ENCODE measurements around the gene DUS1L. TPM values are rescaled to one million over a fixed set of nuclear protein-coding genes. Genes with fewer than 3 reads are reported as not detected.

The DUS1L gene
- total RNA-seq, 4 donors from 2014 or later = 73.6 to 207 (median 122) TPM

- no peak overlapping the region for H3K27ac ChIP-seq
- TF ChIP-seq CTCF (IDR thresholded peaks at IDR 0.05) = no peak
- TF ChIP-seq POLR2A (IDR thresholded peaks at IDR 0.05) = no peak
- H3K36me3 ChIP-seq = no peaks in the 10 kb centered on the region
- H3K4me1 ChIP-seq = peaks cover 0 to 32% (median 23%) of the 10 kb centered on the region in 4 donors
- H3K27me3 ChIP-seq = no peaks in the 10 kb centered on the region
- no peak overlapping the region for H3K4me3 ChIP-seq
- no peaks in the 10 kb centered on the region for H3K9me3 ChIP-seq
- no peak for DNase-seq
Observed at GRCh38 chr17:82033359-82034085, 32.1 kb downstream of the DUS1L start.

GRCh38 chr17:82031885-82032627, 33.5 kb downstream of the DUS1L start:
- TF ChIP-seq CTCF (IDR thresholded peaks at IDR 0.05) (no peak), POLR2A (IDR thresholded peaks at IDR 0.05) (no peak)
- peak; percentile 27 to 81 (median 78) for DNase-seq
- Histone ChIP-seq H3K36me3 (no peaks in the 10 kb centered on the region), H3K4me1 (peaks cover 0 to 32% (median 20%) of the 10 kb centered on the region in 4 donors), H3K9me3 (no peaks in the 10 kb centered on the region), H3K27ac (no peak overlapping the region), H3K27me3 (no peaks in the 10 kb centered on the region), H3K4me3 (peak overlapping the region in 3 of 4 donors; percentile 64 to 74 (median 71))

- peak within 1 kb of the TSS; percentile 27 to 65 (median 56) for H3K27ac ChIP-seq
- TF ChIP-seq POLR2A (IDR thresholded peaks at IDR 0.05) (no peak), CTCF (IDR thresholded peaks at IDR 0.05) (no peak)
- peak within 1 kb of the TSS; percentile 34 to 74 (median 68) for H3K4me3 ChIP-seq
- H3K4me1 ChIP-seq = peaks cover 0 to 25% (median 15%) of the 10 kb centered on the region in 4 donors
- H3K27me3 ChIP-seq = no peaks in the 10 kb centered on the region
- no peaks in the 10 kb centered on the region for H3K9me3 ChIP-seq
- DNase-seq = no peak
- no peaks in the 10 kb centered on the region for H3K36me3 ChIP-seq
Observed at GRCh38 chr17:82031303-82031884, 34.2 kb downstream of the DUS1L start, which contains the start of gene RAC3. TSS of gene RAC3 (plus strand) at chr17:82031678. CDS start at chr17:82031762, 84 bp downstream.

- Histone ChIP-seq H3K4me3 (peak overlapping the region; percentile 34 to 74 (median 68)), H3K27me3 (no peaks in the 10 kb centered on the region), H3K27ac (peak overlapping the region; percentile 27 to 65 (median 56)), H3K9me3 (no peaks in the 10 kb centered on the region), H3K36me3 (no peaks in the 10 kb centered on the region), H3K4me1 (peaks cover 0 to 19% (median 10%) of the 10 kb centered on the region in 4 donors)
- peak; percentile 75 to 93 (median 91) for DNase-seq
- no peak for TF ChIP-seq POLR2A (IDR thresholded peaks at IDR 0.05)
- peak; percentile 93 to 99 (median 97) for TF ChIP-seq CTCF (IDR thresholded peaks at IDR 0.05)
Observed at GRCh38 chr17:82030470-82031302, 34.9 kb downstream of the DUS1L start.

- H3K27ac ChIP-seq = peak overlapping the region in 1 of 4 donors; percentile 65
- peak overlapping the region in 3 of 4 donors; percentile 34 to 74 (median 64) for H3K4me3 ChIP-seq
- DNase-seq = no peak
- H3K36me3 ChIP-seq = no peaks in the 10 kb centered on the region
- H3K9me3 ChIP-seq = no peaks in the 10 kb centered on the region
- TF ChIP-seq POLR2A (IDR thresholded peaks at IDR 0.05) = no peak
- TF ChIP-seq CTCF (IDR thresholded peaks at IDR 0.05) = no peak
- H3K27me3 ChIP-seq = no peaks in the 10 kb centered on the region
- peaks cover 0 to 19% (median 9%) of the 10 kb centered on the region in 4 donors for H3K4me1 ChIP-seq
Observed at GRCh38 chr17:82029990-82030469, 35.6 kb downstream of the DUS1L start.
